ENCODE results near the gene BCAR3. TPM values are rescaled to one million over a fixed set of nuclear protein-coding genes. Genes with fewer than 3 reads are reported as not detected.

BCAR3 gene
- total RNA-seq, 2 donors from 2014 or later, result 45.2 to 47.7 TPM

GRCh38 chr1:93516164-93516563 lies 165.5 kb downstream of the BCAR3 start:
- H3K9ac ChIP-seq (ENCODE audit: low read depth in 2 of 2, low read length in 2 of 2), result no peak overlapping the region
- no peak for TF ChIP-seq CTCF (IDR thresholded peaks at IDR 0.05)
- no peaks in the 10 kb centered on the region for H3K4me1 ChIP-seq
- no peaks in the 10 kb centered on the region for H3K36me3 ChIP-seq
- no peak for DNase-seq
- intact Hi-C loops (cut with DNase I), result no loop called here
- no peak overlapping the region for H3K27ac ChIP-seq
- H3K9me3 ChIP-seq, result no peaks in the 10 kb centered on the region
- no peaks in the 10 kb centered on the region for H3K27me3 ChIP-seq
- H3K4me3 ChIP-seq, result no peak overlapping the region

Other genes with a start within 250 kb of the BCAR3 start
- gene FNBP1L, start 233.7 kb downstream of the BCAR3 start, total RNA-seq, result 10 to 100 TPM; 48.3 to 54.4 TPM
- gene DNTTIP2, start 197.4 kb upstream of the BCAR3 start, total RNA-seq, result 10 to 100 TPM; 36.1 to 36.4 TPM
- gene GCLM, start 227.6 kb upstream of the BCAR3 start, total RNA-seq, result 10 to 100 TPM; 17.7 to 19.4 TPM